AML-193 (cell line): ENCODE measurements around the gene SCAMP1.
"Not testable (repeated sequence)": the region's sequence is repeated elsewhere in the genome, so short reads cannot be mapped to it uniquely, and the experiment has no call there.

Source experiments
- DNase-seq, 2 experiments: peaks; one replicate each; lab custom pipeline; 2025; lab: John Stamatoyannopoulos, UW

The SCAMP1 gene

GRCh38 chr5:78359831-78360673, at the start of gene SCAMP1:
SCAMP1 (plus strand) TSS chr5:78360617; CDS start chr5:78360672, 55 bp downstream.
- DNase-seq = peak; percentile 77 to 91

GRCh38 chr5:78317515-78317914, 42.9 kb upstream of the SCAMP1 start:
- no peak for DNase-seq

- no peak for DNase-seq
Observed at GRCh38 chr5:78318337-78318736, 42.1 kb upstream of the SCAMP1 start.

GRCh38 chr5:78320401-78320800, 40.0 kb upstream of the SCAMP1 start:
- DNase-seq = peak; percentile 38 to 45

GRCh38 chr5:78323241-78323640, 37.2 kb upstream of the SCAMP1 start:
- no peak for DNase-seq

GRCh38 chr5:78326930-78327329, 33.5 kb upstream of the SCAMP1 start:
- DNase-seq = no peak

- DNase-seq = no peak
Observed at GRCh38 chr5:78327761-78328510, 32.5 kb upstream of the SCAMP1 start.

- DNase-seq = no peak
Observed at GRCh38 chr5:78328585-78329173, 31.7 kb upstream of the SCAMP1 start.

- DNase-seq = no peak
Observed at GRCh38 chr5:78331523-78332080, 28.8 kb upstream of the SCAMP1 start.

- DNase-seq = no peak
Observed at GRCh38 chr5:78334811-78335210, 25.6 kb upstream of the SCAMP1 start.

- DNase-seq = no peak
Observed at GRCh38 chr5:78335976-78336375, 24.4 kb upstream of the SCAMP1 start.

GRCh38 chr5:78336698-78337097, 23.7 kb upstream of the SCAMP1 start:
- DNase-seq = no peak

GRCh38 chr5:78339617-78340436, 20.6 kb upstream of the SCAMP1 start:
- DNase-seq = peak in 1 of 2 experiments; percentile 25

- no peak for DNase-seq
Observed at GRCh38 chr5:78341440-78341839, 19.0 kb upstream of the SCAMP1 start.

GRCh38 chr5:78345485-78345884, 14.9 kb upstream of the SCAMP1 start:
- DNase-seq = no peak

- DNase-seq = no peak
Observed at GRCh38 chr5:78353520-78353919, 6.9 kb upstream of the SCAMP1 start.

GRCh38 chr5:78354066-78354670, 6.2 kb upstream of the SCAMP1 start:
- no peak for DNase-seq

- no peak for DNase-seq
Observed at GRCh38 chr5:78355561-78355960, 4.9 kb upstream of the SCAMP1 start.

GRCh38 chr5:78359455-78359830, 974 bp upstream of the SCAMP1 start:
- not testable (repeated sequence) for DNase-seq

- DNase-seq = no peak
Observed at GRCh38 chr5:78360674-78360923, 182 bp downstream of the SCAMP1 start.

GRCh38 chr5:78360924-78361630, 660 bp downstream of the SCAMP1 start:
- DNase-seq = peak; percentile 34 to 46
